ENCODE results near the gene NALCN.

Gene NALCN

DNA sequence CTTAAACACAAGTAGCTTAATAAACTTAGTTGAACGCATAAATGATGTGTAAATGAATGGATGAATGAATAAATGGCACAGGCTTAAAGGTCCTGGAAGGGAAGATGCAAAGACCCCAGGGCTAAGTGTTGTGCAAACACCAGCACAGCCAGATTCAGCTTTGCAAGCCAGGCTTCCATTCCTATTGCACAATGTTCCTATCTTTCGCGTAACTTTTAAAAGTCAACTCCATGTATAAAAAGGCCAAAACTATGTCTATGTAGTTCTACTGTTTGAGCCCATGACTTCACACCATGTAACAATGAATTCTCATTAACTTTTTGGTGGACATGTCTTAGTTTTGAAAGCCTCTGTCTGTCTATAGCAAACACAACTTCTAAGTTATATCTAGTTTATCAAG, 226.0 kb downstream of the NALCN start:
- ATAC-seq: no peak

DNA sequence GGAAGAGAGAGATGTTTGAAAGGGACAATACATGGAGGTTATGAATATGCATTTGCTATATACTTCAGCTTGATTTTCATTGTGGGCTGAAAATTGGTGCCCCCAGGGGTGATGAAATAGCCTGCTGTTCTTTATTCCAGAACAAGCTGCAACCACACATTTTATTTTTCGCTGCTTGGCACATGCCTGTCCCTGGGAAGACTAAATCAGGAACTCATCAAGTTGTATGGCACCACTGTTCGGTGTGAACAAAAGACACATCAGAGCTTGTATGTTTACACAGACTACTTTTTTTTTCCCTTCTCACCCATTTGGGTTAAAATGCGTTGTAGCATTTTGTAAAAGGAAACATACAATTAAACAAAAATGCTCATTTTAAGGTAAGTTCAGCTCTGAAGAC, 230.7 kb downstream of the NALCN start:
- no peak for ATAC-seq

DNA sequence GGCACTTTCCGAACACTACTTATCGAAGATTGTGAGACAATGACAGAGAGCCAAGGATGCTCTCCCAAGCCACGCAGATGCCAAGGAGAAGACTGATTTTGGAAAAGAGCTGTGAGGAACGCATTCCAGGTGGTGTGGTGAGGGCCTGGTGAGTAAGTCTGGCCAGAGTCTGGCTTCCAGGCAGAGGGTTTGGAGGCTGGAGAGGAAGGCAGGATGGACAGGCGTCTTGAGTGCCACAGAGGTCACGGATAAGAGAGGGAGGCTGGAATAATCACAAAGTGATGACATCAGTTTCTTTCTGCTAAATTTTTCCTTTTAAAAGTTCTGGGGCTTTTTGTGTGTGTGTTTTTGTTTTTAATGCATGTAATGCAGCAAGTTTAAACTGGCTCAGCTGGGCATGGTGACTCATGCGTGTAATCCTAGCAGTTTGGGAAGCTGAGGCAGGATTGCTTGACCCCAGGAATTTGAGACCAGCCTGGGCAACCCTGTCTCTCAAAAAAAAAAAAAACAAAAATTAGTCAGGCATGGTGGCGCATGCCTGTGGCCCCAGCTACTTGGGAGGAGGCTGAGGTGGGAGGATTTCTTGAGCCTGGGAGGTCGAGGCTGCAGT, 235.1 kb downstream of the NALCN start:
- no peak for ATAC-seq

DNA sequence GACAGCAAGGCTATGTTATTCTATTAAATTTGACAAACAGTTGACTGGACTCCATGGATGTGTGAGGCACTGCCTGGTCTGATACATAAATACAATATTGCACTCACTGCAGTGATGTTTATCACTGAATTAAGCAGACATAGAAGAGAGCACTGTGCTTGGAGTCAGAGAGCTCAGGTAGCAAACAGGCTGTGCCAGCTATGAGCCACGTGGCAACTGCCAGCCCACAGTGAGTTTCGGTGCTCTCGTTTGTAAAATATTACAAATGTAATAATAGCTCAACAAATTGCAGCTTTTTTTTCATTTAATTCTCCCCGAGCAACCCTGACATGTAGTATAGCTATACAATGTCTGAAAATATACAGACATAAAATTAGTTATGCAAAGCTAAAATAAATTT, 237.3 kb downstream of the NALCN start:
- no peak for ATAC-seq

DNA sequence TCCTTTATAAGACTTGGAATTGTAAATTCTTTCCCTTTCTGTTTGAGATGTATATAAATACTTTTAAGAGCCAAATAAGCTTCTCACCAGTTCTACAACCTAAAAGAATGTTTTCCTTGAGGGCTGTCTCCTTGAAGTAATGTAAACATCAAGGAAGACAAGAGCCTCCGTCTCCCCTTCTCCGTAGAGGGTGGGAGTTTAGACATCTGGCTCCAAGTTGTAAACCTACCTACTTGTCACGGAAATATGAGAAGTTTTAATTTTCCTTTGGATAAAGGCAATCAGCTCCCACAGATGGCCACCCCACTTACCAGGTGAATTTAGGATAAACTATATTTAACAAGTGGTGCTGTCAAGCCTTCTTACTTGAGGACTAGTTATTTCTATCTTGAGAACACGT, 237.9 kb downstream of the NALCN start:
- no peak for ATAC-seq

DNA sequence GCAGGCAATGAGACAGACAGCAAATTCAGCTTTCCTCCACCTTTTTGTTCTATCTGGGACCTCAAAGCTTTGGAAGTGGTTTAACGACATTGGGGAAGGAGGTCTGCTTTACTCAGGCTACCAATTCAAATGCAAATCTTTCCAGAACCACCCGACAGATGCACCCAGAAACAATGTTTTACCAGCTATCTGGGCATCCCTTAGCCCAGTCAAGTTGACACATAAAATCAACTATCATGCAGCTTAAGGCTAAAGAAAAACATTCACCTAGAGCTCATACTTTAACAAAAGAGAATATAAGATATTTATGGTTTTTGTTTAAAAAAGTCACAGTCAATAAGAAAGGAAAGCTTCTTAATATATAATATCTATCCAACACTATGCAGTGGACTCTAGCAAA, 246.0 kb downstream of the NALCN start:
- no peak for ATAC-seq

DNA sequence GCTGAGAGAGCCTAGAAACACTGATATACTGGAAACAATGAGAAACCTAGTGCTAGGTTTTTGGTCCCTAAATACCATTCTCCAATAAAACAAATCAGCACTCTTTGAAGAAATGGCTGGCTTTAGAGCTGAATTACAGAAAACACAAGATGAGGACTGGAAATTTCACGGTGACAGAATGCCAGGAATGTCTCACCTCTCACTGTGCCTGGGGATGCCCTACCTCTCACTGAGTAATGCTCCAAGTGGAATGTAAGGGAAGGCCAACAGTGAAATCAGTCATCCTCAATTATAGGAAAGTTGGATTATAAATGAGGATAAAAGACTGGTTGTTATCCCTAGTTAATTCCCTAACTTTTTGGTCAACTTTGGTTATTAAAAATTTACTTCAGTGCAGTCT, 259.0 kb downstream of the NALCN start:
- ATAC-seq: no peak

DNA sequence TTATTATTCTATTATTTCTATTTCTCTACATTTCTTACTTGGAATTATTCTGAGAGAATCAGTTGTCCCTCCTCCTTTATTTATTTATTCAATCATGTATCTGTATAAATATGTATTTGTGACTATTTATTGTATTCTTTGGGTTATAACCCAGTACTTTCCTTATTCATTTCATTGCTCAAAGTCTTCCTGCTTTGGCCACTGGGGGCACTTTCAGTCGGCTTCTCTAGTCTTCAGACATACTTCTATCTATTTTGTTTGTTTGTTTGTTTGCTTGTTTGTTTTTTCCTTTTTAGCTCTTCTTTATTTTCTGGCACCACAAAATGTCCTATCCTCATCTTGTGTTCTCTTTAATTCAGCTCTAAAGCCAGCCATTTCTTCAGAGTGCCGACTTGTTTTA, 260.4 kb downstream of the NALCN start:
- no peak for ATAC-seq

DNA sequence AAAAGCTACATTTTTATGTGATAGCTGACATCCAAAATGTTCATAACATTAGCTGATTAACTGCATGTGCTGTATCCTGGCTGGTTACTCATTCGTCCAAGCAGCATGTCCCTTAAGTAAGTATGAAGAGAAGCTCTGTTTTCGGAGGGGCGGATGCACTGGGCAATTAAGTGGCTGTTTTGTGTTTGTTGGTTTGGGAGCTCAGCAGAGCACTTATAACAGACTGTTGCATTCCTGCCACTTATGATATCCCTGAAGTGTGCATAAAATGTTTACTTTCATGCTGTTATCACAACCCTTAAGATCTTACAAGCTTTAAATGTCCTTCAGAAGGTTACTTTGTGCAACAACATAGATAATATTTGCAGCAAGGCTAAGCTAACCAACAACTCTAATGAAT, 264.1 kb downstream of the NALCN start:
- no peak for ATAC-seq

DNA sequence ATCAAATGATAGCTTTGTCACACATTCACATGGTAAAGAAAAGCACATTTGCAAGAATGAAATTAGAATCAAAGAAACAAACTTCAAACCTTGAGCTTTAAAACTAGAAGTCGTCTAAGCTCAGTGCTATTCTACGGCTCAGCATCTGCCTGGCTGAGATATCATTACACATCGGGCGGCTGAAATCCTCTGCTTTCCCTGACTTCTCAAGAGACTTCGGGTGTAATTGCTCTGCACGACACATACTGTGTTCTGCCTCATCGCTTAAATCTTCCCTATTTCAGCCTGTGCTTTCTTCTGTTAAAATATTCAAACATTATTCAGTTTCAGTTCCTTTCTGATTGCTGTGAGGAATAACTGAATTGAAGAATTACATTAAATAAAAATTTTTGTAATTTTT, 265.3 kb downstream of the NALCN start:
- no peak for ATAC-seq

DNA sequence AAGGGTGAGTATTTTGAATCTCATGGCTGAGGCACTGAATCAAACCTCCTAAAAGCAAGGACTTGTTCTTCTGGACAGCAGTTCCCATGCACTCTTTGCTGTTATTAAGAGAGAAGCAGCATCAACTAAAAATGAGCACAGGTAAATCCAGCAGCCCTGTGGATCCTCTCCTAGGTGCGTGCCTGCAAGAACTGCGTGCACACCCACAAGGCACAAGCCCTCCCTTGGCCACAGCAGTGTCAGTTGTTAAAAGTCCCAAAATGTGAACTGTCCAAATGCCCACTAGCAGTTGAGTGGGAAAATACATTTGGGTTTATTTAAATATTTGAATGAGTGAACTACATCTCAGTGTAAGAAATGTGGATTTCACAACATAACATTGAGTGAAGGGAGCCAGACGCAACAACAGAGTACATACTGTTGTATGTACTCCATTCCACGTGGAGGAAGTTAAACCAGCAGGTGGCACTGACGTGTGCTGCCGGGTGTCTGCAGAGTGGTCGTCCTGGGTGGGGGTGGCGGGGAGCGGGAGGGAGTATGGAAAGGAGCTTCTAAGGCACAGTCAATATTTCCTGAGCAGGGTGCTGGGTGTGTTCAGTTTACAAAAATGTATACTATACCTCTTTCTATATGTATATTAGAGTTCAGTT, 266.4 kb downstream of the NALCN start:
- no peak for ATAC-seq

DNA sequence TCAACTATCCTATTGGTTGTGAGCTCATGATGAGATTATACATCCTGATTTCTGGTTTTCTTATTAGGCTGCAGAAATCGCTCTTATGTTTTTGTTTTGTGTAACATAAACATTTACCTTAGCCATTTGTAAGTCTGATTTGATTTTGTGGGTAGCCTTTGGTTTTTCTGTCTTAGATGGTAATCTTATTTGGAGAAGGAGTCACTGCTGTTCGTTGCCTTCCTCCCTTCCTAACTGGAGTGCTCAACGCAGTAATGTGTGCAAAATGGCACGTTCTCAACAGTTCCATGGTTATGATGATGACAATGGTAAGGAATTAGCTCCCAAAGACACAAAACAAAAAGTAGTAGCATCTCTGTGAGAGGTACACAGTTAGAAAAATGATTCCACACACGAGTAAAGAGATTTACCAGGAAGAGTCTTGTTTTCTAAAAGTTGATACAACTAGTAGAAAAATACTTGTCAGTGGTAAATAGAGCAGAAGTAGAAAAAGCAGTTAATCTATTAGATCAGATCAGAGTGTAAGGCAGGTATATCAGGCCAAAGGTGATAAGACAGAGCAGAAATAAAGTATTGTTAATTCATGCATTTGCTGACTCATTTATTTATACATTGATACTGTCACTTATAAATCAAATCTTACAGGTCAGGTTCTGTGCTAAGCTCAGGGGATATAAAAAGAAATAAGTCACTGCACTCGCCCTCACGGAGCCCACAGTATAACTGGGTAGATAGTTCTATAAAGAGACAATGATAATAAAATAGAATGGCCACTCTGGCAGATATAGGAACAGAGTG, 270.0 kb downstream of the NALCN start:
- no peak for ATAC-seq

DNA sequence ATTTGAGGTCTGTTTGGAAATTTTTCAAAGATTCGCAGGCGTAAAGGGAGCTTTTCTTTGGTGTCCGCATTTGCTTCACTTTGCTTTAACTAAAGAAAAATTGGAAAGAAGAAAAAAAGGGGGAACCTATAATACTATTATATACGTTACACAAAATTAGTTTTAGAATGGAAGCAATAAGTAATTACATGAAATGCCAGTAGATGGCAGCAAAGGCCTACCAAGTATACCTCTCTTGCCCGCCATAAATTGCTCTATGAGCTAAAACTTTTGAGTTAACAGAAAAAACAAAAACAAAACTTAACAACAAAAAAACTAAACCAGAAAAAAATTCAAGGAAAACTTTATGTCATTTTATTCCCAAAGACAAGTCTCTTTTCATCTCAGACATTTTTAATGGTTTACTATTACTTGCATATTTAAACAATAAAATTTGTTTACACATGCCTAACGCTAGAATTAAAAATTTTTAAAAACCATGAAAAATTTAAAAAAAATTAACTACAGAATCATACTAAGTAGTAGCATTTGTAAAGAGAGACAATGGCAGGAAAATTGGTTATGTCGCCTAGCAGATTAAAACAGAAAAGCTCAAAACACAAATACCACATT, 271.4 kb downstream of the NALCN start:
- peak in 1 of 2 donors; percentile 27 for ATAC-seq

DNA sequence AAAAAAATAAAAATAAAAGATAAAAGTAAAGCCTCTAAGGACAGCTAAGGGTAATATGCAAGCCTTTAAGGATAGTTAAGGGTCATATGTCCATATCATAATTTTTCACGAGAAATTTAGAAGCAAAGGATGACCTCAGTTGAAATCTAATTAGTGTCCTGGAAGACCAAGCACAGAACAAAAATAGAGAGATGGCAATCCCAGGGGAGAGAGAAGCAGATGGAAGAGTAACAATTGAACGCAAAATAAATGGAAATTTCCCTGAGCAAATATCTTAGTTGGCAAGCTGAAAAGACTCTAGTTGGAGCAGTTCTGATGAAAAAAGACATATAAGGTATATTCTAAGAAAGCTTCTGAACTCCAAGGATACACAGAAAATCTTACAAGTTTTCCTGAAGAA, 275.4 kb downstream of the NALCN start:
- no peak for ATAC-seq

DNA sequence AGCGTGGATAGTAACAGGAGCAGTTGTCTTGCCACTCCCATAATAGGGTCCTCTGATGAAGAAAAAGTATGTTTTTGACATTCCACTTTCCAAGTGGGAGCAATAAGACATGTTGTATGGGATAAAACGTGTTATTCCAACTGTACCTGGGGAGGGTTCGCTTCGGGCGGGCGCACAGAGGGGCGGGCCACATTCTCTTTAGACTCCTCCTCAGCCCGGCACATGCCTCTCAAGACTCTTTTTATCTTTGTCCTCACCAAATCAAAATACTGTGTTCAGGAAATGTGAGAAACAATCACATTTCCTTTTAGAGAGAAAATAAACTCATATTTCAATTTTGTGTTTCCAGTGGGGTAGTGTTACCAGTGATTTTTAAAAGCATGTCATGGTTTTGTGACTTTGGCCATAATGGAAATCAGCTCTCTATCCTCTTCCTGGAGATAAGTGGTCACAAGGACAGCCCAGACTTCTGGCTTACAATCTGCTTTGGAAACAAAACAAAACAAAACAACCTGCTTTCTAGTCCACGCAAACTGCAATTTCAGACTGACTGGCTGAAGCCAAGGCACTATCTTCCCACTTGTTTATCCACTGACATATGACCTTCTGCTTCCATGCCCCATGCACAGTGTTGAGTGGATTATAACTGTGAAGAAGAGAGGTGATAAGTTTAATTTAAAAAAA, 276.1 kb downstream of the NALCN start:
- no peak for ATAC-seq

DNA sequence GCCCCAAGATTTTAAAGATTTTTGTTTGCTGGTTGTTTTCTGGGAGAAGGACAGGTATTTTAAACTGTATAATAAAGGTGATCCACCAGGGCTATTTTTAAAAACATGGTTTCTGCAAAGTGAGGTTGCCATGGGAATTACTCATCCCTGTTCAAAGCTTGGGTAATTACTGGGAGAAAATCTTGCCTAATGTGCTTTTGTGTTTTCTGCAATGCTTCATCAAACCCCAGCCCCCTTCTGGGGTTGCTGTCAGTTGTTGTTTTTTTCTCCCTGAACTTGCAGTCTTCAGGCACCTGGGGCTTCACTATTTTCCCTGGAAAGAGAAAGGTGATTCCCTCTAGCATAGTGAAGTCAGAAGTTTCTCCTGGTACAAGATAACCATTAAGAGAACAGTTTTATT, 277.2 kb downstream of the NALCN start:
- ATAC-seq: no peak

DNA sequence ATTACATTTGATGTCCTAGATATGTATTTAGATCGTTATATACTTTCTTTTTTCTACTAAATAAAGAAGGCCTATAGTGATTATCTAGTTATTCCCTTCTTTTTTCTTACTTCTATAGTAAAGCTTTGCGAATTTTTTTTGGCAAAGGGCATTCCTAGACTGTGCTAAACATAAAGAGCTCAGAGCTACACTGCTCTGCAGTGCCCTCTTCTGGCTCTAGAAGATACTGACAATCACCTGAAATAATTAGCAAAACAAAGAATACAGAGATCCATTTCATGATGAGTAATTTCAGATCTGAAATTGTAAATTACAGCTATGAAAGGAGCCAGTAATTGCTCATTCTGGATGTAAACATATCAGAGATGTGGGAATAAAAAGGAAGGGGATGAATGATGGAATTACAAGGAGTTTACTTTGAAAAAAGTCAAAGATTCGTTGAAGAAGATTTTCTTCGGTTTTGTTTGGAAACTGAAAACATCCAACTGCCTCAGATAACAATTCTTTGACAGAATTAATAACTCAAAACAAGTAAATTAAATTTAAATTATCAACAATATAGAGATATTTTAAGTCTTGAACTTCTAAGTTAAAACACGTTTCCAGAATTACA, 288.5 kb downstream of the NALCN start:
- peak in 1 of 2 donors; percentile 58 for ATAC-seq

DNA sequence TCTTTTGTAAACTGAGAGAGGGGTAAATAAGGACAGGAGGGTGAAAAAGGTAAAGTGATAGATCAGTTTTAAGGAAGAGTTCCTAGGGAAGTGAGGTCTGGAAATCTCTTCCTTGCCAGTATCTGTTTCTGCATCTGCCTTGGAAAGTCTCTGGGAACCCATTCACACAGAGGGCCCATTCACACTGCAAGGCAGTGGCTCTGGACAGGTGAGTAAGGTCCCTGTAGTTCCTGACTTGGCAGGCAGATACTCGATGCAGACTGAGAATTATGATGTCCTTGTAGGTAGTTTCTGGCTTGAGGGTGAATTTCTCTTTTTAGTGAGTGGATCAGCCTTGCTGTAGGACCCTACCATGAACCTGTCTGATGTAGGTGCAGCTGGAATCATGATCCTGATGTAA, 293.3 kb downstream of the NALCN start:
- no peak for ATAC-seq

DNA sequence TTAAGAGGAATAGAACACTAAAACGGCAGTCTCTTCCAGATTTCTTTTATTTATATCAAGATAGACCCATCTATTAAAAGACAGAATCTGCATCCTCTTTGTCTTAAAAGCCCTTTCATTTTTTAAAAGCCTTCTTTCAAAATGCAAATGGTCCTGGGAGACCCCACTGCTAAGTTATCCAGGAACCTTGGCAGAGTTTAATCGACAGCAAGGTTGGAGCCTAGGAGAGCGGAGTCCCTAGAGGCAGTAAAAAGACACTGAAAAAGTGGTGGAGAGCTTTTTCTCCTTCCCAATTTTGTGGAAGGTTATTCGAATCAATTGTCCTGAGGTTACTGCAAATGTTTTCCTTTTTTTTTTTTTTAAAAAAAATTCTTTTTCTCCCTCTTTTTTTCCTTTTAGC, 294.7 kb downstream of the NALCN start:
- no peak for ATAC-seq

DNA sequence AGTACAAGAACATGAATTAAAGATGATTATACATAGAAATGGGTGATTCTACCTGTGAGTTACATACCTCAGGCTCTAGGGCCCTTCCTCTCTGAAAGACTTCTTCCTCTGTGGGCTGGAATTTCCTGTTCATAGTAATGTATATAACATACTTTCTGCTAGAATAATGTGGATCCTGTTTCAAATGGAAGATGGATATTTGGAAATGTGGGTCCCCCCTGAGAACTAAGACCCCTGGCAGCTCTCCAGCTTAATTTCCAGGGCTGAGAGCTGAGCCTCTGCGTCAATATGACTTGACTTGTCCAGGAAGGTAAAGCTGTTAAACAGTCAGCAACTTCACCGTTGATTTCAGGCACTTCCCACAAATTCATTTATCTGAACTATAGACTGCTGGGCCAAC, 296.3 kb downstream of the NALCN start:
- ATAC-seq: no peak

DNA sequence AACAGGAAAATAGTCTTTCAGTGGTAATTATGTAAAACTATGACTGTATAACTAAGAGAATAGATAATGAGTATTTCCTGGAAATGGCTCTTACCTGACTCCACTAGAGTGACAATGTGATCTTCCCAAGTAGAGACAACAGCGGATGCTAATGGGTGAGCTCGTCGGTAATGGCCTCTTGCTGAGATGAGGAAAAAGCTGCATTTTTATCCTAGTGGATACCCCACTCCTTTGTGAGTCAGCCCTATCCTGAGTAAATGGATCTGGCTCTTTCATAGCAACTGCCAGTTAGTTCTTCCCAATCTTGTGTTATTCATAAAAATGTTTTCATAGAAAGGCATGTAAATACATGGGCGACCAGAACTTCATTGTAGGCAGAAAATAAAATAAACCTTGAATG, 299.5 kb downstream of the NALCN start:
- ATAC-seq: no peak

DNA sequence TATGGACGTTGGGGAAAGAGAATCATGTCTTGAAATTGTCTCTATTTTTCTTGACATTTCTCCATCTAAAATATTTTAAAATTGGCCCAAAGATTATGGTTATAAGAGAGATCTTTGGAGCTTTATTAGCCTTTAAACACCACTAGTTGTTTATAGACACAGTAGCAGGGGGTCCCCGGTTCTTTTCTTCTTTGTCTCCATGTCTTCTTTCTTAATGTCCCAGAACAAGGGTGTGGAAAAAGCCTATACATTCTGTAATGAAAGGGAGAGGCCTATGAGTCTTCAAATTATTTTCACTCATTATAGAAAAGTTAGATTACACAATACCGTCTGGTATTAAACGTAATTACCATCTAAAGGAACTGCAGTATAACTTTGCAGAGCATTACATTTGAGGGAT, 300.0 kb downstream of the NALCN start:
- ATAC-seq: no peak

DNA sequence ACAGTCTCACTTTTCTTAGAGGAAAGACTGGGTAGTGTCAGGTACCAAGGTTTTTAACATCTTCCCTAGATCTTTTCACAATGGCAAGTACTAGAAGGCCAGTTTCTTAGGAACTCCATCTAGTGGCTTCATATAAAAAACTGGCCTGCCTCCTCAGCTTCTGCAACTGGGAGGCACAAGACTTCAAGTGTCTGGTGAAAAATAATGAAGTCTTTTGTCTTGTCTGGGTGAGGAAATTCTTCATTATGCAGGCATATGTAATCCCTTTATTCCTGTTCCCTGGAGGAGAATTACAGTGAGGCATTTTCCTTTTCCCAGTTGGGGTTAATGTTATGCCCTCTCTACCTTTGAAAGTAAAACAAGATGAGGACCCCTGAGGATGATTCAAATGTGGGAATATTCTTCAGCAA, 300.5 kb downstream of the NALCN start:
- no peak for ATAC-seq
